Heart left ventricle (tissue), 13 donors: ENCODE data around the gene EML1.

Source experiments
- CTCF ChIP-seq, 12 donors: fragments of 200-600 bp; sonication (generic) in 4 of 12; IDR thresholded peaks; one replicate each; pipeline versions ENCODE4 v1.5.0 to v1.8.0; 2018 to 2022; ENCODE audit warnings: antibody characterized with exemption in 12 of 12, mild to moderate bottlenecking in 5 of 12
- POLR2A ChIP-seq, 2 donors: fragments of 450-650 bp; IDR thresholded peaks; one replicate each; pipeline ENCODE4 v1.6.1; 2017; ENCODE audit warnings: antibody characterized with exemption in 2 of 2, mild to moderate bottlenecking in 2 of 2, moderate library complexity in 2 of 2
- donor health status: ischemic (EF 13 %, LVEDD 7.1; RV severe dilation, severe dysfunction).
- donor health status: DM: no; HTN: yes; CAD: no.
- donor health status: DM: no; HTN: no; CAD: no.
- donor health status: ischemic (EF 25% LVEDD 6.9; RV normal size, moderate dysfunction).
- donor health status: ischemic (EF 25% LVEDD 5.7; RV mildly dilated, moderate dysfunction).
- donor health status: ischemic (EF 35%, LVEDD 5.7; RV mildly dilated, moderate dysfunction).
- donor health status: nonischemic (EF 11% LVEDD 7.7; RV severe dilation, severe dysfunction).
- donor health status: DM: yes; HTN: yes; CAD: no.
- donor health status: PGD.
- donor health status: ischemic (EF 29% LVEDD 5.4; RV normal size, mild dysfunction).
- donor health status: nonischemic (EF 23%, LVEDD 6.1; RV moderate dilation, normal function).

GRCh38 chr14:99837822-99838221 is 44.6 kb downstream of the EML1 start:
- TF ChIP-seq CTCF (IDR thresholded peaks at IDR 0.05) (no peak), POLR2A (IDR thresholded peaks at IDR 0.05) (no peak)
